HG03135 (cell line): Measurements from ENCODE around the gene OR1J2.
"Not testable (repeated sequence)": the region's sequence is repeated elsewhere in the genome, so short reads cannot be mapped to it uniquely, and the experiment has no call there.

Source experiments
- ATAC-seq: cut with Tn5 transposase; IDR thresholded peaks from one replicate; pipeline ENCODE4 v1.9.1; 2021; ENCODE audit warnings: mild to moderate bottlenecking, moderate library complexity; ENCODE audit not compliant: unreplicated experiment

Gene OR1J2

GRCh38 chr9:122510502-122510901 is at the start of gene OR1J2:
OR1J2 (plus strand) TSS chr9:122510802; CDS start chr9:122510802, 0 bp downstream.
- no peak for ATAC-seq

- no peak for ATAC-seq
These were observed 46.6 kb upstream of the OR1J2 start for GRCh38 chr9:122463828-122464632.

- ATAC-seq = peak; percentile 80
These were observed 45.7 kb upstream of the OR1J2 start for GRCh38 chr9:122464633-122465567.

- ATAC-seq = no peak
These were observed 44.1 kb upstream of the OR1J2 start for GRCh38 chr9:122466456-122466855.

- ATAC-seq = no peak
These were observed 41.9 kb upstream of the OR1J2 start for GRCh38 chr9:122468735-122469134.

- no peak for ATAC-seq
These were observed 36.0 kb upstream of the OR1J2 start for GRCh38 chr9:122474561-122474960.

- no peak for ATAC-seq
These were observed 34.9 kb upstream of the OR1J2 start for GRCh38 chr9:122475717-122476116.

- ATAC-seq = no peak
These were observed 33.3 kb upstream of the OR1J2 start for GRCh38 chr9:122477346-122477745.

GRCh38 chr9:122477826-122478225 is 32.8 kb upstream of the OR1J2 start, which contains the start of gene OR1J1:
OR1J1 (minus strand) TSS chr9:122477926; CDS start chr9:122477926, 0 bp downstream.
- no peak for ATAC-seq

- no peak for ATAC-seq
These were observed 31.5 kb upstream of the OR1J2 start for GRCh38 chr9:122479062-122479461.

- no peak for ATAC-seq
These were observed 11.7 kb upstream of the OR1J2 start for GRCh38 chr9:122498883-122499288.

GRCh38 chr9:122506964-122507363 is 3.6 kb upstream of the OR1J2 start:
- ATAC-seq = no peak

GRCh38 chr9:122518226-122518625 is 7.6 kb downstream of the OR1J2 start:
- no peak for ATAC-seq

GRCh38 chr9:122518841-122519240 is 8.2 kb downstream of the OR1J2 start, which contains the start of gene OR1J4:
OR1J4 (plus strand) TSS chr9:122519141; CDS start chr9:122519141, 0 bp downstream.
- no peak for ATAC-seq

GRCh38 chr9:122519376-122519775 is 8.8 kb downstream of the OR1J2 start:
- no peak for ATAC-seq

GRCh38 chr9:122526602-122527001 is 16.0 kb downstream of the OR1J2 start:
- no peak for ATAC-seq

- ATAC-seq = no peak
These were observed 16.6 kb downstream of the OR1J2 start, which contains the start of gene OR1N1 for GRCh38 chr9:122527193-122527592. OR1N1 (minus strand) TSS chr9:122527293; CDS start chr9:122527293, 0 bp downstream.

- ATAC-seq = not testable (repeated sequence)
These were observed 20.6 kb downstream of the OR1J2 start for GRCh38 chr9:122531157-122531556.

- ATAC-seq = no peak
These were observed 25.5 kb downstream of the OR1J2 start for GRCh38 chr9:122536134-122536533.

- ATAC-seq = not testable (repeated sequence)
These were observed 26.5 kb downstream of the OR1J2 start for GRCh38 chr9:122537066-122537465.

- no peak for ATAC-seq
These were observed 28.2 kb downstream of the OR1J2 start for GRCh38 chr9:122538757-122539156.
